NCI-H1092 (cell line): ENCODE data around the gene RABGEF1.
"Not testable (repeated sequence)": the region's sequence is repeated elsewhere in the genome, so short reads cannot be mapped to it uniquely, and the experiment has no call there.

ENCODE experiments used
- DNase-seq: peaks from one replicate; lab custom pipeline; 2025; lab: John Stamatoyannopoulos, UW

RABGEF1 gene

GRCh38 chr7:66815186-66815875 is 74.8 kb downstream of the RABGEF1 start:
- DNase-seq, result not testable (repeated sequence)

- DNase-seq, result no peak
Observed at GRCh38 chr7:66815951-66816350, 75.4 kb downstream of the RABGEF1 start.

- not testable (repeated sequence) for DNase-seq
Observed at GRCh38 chr7:66816658-66817057, 76.1 kb downstream of the RABGEF1 start.

- not testable (repeated sequence) for DNase-seq
Observed at GRCh38 chr7:66817208-66817795, 76.8 kb downstream of the RABGEF1 start.

- not testable (repeated sequence) for DNase-seq
Observed at GRCh38 chr7:66817956-66818355, 77.4 kb downstream of the RABGEF1 start.

- DNase-seq, result no peak
Observed at GRCh38 chr7:66824041-66824440, 83.5 kb downstream of the RABGEF1 start.

GRCh38 chr7:66825538-66825937 is 85.0 kb downstream of the RABGEF1 start:
- DNase-seq, result not testable (repeated sequence)

GRCh38 chr7:66826649-66827048 is 86.1 kb downstream of the RABGEF1 start:
- DNase-seq, result no peak

- DNase-seq, result not testable (repeated sequence)
Observed at GRCh38 chr7:66830976-66831375, 90.4 kb downstream of the RABGEF1 start.

GRCh38 chr7:66832531-66833351 is 92.2 kb downstream of the RABGEF1 start:
- DNase-seq, result no peak

GRCh38 chr7:66837007-66837406 is 96.5 kb downstream of the RABGEF1 start:
- DNase-seq, result no peak

GRCh38 chr7:66837661-66838060 is 97.1 kb downstream of the RABGEF1 start:
- no peak for DNase-seq

- no peak for DNase-seq
Observed at GRCh38 chr7:66839814-66840213, 99.3 kb downstream of the RABGEF1 start.

GRCh38 chr7:66840316-66840715 is 99.8 kb downstream of the RABGEF1 start:
- DNase-seq, result no peak

- DNase-seq, result no peak
Observed at GRCh38 chr7:66841898-66842297, 101.4 kb downstream of the RABGEF1 start.

- DNase-seq, result not testable (repeated sequence)
Observed at GRCh38 chr7:66843492-66843891, 103.0 kb downstream of the RABGEF1 start.

- DNase-seq, result peak; percentile 98
Observed at GRCh38 chr7:66844552-66845378, 104.2 kb downstream of the RABGEF1 start.

- no peak for DNase-seq
Observed at GRCh38 chr7:66845379-66846095, 105.0 kb downstream of the RABGEF1 start.

GRCh38 chr7:66846096-66846445 is 105.5 kb downstream of the RABGEF1 start:
- not testable (repeated sequence) for DNase-seq

- DNase-seq, result not testable (repeated sequence)
Observed at GRCh38 chr7:66847523-66847855, 107.0 kb downstream of the RABGEF1 start.
